GM19099 (cell line): Measurements from ENCODE around the gene IQCE.

ENCODE experiments used
- POLR2A ChIP-seq: IDR thresholded peaks from 3 replicates; pipeline ENCODE4 v1.6.1; 2011; ENCODE audit warnings: low read depth; ENCODE audit not compliant: insufficient read length; ENCODE audit errors: extremely low read depth

Gene IQCE

DNA sequence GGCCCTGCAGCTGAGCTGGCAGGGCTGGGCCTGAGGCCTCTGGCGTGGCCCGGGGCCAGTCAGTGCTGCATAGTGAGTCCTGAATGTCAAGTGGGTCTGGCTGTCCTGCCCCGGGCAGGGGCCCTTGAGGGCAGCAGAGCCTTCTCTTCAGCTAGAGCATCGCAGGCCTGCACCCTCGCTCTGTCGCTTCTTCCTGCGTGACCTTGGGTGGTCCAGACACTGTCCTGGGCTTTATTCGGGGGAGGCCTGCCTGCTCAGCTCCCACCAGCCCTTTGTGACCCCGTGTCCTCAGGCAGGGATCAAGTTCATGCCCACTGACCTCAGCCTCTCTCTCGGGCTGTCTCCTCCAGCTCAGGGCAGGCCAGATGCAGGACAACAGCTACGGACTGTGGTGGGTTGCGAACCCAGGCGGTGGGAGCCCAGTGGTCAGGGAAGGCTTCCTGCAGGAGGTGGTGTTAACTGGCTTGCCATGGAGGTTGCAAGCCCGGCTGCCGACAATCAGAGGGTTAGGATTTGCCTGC lies 76.4 kb downstream of the IQCE start:
- no peak for TF ChIP-seq POLR2A

DNA sequence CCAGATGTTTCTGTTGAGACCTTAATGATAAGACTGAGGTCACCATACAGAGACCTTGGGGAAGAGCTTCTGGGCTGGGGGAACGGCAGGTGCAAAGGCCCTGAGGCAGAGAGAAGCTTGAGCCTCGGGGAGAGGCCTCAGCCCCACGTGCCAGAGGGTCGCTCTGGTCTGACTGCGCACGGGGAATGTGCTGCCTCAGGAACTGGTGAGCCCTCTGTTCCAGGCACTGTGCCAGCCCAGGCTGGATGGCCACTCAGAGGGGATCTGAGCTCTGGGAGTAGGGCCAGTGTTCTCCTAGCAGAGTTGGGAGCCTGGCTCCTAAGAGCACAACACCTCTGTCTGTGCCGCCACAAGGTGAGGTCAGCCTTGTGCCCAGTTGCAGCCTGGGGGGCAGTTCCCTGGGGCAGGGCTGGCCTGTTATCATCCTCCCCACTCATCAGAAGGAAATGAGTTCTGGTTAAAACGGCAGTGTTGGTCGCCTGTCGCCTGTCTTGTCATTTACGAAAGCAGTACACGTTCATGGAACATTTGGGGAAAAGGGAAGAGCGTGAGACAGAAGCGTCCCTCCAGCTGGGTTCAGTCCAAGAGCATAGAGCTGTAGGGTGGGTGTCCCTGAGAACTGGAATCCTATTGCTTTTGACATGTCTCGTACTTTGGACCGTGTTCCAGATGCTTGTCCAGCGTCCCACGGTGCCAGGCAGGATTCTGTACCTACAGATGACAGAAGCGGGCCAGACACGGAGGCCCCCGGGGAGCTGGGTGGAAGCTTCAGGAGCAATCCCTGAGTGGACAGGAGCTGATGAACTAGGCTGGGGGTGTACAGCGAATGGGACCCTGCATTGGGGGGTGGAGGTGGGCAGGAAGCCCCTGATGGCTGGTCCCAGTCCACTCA lies 77.3 kb downstream of the IQCE start:
- TF ChIP-seq POLR2A = no peak

DNA sequence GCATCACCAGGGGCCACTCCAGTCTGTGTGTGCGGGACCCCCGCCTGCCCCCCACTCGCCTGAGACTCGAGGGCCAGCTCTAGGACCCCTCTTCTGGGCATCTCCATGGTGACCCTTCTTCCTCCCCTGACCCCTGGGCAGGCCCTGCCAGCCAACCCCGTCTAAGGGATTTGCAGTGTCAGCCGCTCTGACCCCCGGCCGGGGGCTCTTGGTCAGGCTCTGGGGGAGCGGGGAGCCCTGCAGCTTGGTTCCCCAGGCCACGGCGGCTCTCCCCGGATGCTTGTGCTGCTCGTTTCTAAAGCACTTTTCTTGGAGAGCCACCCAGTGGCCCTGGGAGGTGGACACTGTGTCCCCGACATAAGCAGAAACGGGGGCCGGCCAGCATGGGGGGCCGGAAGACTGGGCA lies 78.3 kb downstream of the IQCE start:
- no peak for TF ChIP-seq POLR2A

DNA sequence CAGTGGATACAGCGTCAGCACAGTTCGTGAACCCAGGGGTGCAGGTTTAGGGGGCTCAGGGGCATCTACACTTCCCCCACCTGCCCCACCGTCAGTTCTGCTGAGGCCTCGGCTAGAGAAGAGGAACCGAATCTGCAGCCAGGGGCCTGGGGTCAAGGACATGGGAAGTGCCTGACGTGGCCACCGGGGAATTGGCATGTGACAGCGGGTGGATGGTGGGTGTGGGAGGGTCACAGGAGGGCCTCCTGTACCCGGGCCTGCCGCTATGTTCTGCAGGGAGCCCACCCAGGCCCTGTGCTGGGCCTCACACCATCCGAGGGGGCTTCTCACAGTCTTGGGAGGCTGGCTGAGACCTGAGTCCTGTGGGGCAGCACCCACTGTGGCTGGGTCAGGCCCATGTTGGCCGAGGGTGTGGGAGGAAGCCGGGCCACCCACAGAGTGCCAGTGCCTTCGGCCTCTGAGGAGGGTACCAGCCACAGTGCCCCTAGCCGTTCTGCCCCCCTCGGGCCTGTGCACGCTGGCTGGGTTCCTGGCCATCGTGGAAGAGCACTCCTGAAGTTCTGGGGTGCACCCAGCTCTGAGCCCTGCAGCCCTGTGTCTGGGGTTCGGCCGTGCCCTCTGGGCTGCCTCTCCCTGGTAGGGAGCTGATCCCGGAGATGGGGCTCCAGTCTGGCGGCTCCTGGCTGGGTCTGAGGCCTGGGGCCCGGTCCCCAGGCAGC lies 78.9 kb downstream of the IQCE start:
- TF ChIP-seq POLR2A = no peak

DNA sequence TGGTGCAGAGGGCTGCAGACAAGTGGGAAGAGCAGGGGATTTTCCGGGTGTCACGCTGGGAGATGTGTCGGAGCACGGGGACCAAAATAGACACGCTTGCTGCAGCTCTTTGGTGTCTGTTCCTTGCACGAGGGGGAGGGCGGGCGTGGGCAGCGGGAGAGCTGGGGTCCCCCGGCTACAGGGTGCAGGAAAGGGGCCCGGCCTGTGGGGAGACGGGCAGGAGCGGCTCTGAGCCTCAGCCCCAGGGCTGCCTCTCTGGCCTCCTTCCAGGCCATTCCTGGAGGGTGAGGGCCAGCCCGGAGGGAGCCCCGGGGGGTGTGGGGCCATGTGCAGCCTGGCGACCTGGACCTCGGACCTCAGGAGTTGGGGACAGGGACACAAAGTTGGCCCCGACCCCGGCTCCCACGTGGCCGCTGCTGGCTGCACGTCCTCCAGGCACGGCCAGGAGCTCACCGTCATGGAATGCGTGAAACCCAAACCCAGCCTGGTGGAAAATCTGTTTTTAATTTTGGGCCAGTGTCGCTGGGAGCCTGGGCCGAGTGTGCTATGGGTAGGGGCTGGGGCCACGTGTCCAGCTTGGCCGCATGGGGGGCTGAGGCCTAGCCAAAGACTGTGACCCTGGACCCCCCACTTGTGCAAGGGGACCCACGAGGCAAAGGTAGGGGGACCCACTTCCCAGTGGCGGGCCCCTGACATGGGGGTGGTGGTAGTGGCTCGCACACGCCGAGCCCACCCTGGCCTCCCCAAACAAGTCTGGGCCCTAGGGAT lies 79.6 kb downstream of the IQCE start:
- TF ChIP-seq POLR2A = no peak

DNA sequence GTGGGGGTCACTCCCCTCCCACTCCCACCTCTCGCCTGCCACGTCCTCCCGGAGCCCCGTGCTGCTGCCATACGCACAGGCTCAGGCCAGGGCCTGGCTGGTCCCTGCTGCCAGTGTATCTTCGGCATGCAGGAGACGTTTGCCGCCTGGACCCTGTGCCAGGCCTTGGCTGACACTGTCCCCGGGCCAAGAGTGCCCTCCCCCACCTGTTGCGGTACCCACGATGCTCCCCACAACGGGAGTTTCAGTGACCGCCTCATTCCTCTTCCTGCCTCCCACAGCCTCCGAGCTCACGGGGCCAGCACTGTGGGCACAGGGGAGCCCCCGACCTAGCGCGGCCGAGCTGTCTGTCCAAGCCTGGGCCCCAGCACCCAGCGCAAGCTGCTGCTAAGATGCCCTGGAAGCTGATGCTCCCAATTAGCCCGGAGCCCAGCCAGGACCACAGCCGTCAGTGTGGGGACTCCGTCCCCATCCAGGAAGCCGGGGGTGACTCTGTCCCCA lies 80.5 kb downstream of the IQCE start:
- no peak for TF ChIP-seq POLR2A

DNA sequence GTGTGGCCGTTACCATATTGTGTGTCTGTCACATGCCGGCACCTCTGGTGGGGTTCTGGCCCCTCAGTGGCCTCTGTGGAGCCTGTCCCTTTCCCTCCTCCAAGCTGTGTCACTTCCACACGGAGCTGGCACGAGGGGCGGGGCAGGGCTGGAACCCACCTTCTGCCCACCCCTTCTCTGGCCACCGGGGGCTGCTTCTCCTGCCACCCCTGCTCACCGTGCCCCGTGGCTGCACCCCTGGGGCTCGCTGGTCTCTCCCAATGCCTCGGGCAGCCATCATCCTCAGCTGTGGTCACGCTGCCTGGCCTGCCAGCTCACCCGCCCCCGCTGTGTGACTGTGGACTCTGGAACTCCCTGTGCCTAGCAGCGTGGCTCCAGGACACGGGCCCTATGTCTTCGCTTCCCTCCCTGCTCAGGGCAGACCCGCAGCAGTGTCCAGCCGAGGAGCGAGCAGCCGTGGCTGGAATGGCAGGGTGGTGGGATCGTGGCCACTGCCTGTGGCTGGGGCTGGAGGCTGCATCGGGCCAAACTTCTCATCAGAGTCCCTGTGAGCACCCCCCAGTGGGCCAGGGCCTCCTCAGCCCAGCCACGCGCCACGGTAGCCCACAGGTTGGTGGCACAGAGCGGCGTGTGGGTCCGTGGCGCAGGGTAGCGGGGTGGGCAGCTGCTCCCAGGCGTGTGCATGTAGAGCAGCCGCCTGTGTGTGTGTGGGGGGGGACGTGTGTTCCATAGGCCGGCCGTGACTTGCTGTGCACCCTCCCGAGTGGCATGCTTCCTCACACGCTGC lies 81.1 kb downstream of the IQCE start:
- TF ChIP-seq POLR2A = no peak

DNA sequence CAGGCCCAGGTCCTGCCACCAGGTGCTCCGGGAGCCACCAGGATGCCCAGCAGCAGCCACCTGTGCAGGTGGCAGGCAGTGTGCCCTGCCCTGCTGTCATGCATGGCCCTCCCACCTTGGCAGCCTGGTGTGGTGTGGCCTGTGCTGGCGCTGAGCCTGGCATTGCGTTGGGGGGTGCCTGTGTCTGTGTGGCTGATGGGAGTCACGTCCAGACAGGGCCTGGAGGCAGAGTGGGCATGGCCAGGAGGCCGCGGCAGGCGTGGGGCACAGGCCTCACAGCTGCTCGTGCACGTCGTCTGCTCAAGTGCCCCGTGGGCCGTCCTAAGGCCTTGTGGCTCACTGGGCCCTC lies 81.7 kb downstream of the IQCE start:
- no peak for TF ChIP-seq POLR2A

DNA sequence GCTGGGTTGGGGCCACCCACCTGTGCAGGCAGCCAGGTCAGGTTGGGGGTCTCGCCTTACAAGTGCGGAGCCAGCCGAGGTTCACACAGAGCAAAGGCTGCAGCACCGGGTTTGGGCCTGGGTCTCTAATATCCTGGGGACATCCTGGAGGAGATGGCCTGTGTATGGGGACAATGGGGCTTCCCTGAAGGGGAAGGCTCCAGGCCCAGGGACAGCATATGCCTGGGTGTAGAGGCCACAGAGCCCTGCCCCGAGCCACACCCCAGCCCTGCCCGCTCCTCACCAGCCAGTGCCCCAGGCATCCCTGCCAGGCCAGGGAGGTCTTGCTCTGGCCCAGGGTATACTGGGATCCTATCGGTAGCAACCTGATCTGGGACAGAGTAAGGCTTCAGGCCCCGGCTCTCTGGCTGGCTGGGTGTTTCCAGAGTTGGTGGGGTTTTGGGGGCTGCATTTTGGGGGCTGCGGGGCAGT lies 82.1 kb downstream of the IQCE start:
- TF ChIP-seq POLR2A = no peak

DNA sequence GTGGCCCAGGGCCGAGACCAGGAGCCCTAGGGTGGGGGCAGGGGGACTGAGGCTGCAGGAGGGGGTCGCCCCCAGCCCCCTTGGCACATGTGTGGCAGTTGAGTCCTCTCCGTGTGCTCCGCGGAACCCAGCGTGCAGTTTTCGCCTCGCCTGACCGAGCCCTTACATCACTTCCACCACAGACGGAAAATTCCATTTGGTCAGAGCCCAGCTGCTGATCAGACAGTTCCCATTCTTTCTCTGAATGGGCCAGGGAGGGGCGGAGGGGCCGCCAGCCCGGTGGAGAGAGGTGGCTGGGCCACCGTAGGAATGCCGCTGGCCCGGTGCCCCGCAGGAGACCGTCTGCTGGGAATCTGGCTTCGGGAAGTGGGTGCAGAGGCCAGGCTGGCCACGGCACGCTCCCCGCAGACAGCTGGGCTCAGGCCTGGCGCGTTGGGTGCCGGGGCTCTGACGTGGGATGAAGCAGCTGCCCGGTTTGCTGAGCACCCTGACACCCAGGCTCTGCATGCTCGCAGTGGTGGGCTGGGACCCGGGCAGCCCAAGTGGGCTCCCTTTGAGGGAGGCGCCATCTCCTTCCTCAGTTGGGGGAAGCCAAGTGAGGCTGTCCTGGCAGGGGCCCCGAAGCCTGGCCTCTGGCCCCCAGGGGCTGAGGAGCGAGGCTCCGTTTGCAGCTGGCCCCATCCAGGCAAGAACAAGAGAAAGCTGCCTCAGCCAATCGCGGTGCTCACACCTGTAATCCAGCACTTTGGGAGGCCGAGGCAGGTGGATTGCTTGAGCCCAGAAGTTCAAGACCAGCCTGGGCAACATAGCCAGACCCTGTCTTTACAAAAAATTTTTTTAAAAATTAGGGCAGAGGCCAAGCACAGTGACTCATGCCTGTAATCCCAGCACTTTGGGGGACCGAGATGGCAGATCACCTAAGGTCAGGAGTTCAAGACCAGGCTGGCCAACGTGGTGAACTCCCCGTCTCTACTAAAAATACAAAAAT lies 82.9 kb downstream of the IQCE start:
- no peak for TF ChIP-seq POLR2A

DNA sequence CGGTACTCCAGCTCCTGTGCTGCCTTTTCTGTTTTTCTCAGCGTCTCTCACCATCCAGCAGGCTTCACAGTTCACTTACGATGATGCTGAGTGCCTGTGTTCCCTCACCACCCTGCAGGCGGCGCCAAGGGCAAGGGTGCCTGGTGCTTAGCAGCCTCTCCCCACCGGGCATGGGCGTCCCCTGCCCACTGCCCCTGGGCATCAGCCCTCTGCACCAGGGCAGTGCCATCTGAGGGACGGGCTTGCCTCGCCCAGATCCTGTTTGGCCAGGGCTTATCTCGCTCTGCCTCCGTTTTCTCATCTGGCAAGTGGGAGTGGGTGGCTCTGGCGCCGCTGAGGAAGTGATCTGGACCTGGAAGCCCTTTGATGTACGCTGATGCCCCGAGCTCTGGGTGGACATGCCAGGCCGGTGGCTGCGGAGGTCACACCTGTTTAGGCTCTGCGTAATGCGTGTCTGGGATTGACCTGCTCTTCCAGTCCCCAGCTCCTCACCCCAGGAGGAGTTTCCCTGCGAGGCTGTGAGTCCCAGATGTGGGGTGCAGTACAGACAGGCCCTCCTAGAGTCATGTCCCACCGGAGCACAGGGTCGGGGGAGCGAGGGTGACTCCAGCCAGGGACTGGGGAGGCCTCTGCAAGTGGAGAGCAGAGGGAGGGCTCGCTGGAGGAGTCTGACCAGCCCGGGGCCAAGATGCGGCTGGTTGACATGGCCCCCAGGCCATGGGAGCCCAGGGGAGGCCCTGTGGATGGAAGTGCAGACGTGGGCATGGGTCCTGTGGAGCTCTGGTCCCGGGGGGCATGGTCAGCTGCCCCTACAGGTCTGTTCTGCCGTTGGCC lies 84.8 kb downstream of the IQCE start:
- no peak for TF ChIP-seq POLR2A

DNA sequence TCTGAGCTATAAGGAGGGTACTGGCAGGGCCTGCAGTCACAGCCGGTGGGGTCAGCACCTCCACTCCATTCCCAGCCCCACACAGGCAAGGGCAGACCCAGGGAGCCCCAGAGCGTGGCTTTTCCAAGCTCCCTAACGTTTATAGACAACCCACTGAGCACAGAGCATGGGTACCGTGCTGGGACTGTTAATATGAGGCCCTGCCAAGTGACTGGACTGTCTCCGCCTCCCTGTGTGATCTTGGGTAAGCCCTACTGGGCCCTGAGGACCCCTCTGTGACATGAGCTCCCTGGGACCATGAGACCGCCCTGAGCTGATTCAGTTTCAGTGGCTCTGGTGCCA lies 85.4 kb downstream of the IQCE start:
- no peak for TF ChIP-seq POLR2A

DNA sequence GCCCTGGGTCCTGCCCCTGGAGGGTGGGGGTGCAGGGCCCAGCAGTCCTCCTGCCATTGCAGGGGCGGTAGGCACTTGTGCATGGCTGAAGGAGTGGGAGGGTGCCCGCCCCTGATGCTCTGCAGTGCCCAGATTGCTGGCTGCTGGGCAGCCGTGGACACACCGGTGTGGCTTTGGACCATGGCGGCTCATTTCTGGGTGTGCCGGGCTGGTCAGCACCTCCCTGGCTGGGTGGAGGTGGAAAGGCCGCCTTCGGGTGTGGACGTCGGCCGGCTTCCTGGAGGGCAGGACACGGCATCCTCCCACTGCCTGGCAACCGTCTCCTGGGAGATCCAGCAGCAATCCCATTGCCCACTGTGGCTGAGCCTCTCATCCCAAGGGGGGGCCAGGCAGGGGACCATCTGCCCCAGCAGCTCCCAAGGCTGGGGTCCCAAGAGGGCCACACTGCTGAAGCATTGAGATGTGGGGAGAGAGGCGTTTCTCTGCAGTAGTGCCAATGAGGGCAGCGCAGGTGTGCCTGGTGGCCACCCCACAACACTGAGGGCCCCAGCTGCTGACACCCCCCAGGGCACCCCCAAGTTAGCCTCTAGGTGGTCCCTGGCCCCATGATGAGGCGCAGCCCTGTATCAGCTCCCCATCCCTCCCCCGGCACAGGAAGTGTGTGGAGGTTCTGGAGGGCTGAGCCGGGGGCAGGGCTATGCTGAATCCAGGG lies 85.9 kb downstream of the IQCE start:
- no peak for TF ChIP-seq POLR2A
